DMS53 treated with DMSO at 0.1 percent for 48 hours (cell line): Measurements from ENCODE around the gene XK.

ENCODE experiments used
- DNase-seq: peaks from one replicate; lab custom pipeline; 2025; ENCODE audit not compliant: unreplicated experiment; lab: John Stamatoyannopoulos, UW

XK gene

DNA sequence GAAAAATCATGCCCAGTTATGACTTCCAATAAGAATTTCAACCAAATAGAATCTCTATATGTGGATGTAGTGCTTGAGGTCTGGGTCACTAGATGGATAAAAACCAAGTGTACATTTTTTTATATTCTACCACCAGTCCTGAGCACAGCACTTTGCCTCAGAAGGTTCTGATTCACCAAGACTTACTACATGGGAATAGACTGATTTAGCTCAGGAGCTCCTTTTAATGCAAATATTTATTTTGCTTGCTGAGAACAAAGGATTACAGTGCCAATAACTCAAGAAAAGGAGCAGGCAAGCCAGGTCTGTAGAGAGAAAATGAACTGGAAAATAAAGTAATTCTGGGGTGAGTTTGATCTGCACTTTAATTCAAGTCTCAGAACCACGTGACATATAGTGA, 6.4 kb upstream of the XK start:
- DNase-seq = no peak

DNA sequence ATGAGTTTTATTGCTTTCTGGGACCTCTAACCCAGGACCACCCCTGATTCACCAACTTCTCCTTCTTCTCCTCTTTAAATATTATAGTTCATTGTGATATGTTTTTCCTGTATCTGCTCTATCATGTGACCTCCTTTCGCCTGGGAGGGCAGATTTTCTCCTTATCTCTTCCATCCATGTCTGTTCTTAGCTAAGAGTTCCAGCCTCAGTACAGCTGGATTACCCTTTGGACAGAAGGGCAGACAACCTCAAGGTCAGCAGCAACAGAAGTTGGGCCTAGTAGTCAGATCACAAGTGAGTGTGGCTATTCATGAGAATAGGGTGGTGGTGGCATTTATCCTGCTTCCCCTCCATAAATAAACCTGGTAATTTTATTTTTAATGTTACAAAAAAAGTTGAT, 5.7 kb upstream of the XK start:
- DNase-seq = no peak

DNA sequence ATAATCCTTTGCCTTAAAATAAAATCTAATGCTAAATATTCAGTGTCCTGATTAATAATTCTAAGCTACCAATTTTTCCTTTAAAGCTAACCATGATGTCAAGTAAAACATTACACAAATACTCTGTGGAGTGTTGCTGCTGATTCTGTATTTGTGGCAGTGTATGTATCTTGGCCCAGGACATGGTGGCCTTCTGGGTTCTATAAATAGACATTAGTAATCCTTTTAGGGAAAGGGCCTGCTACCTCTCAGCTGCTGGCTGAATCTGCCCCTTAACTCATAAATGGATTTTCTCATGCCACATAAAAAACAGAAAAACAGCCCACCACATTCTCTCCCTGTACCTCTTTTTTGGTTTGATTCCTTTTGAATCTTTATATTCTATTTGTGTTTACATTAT, 1.2 kb upstream of the XK start:
- no peak for DNase-seq

DNA sequence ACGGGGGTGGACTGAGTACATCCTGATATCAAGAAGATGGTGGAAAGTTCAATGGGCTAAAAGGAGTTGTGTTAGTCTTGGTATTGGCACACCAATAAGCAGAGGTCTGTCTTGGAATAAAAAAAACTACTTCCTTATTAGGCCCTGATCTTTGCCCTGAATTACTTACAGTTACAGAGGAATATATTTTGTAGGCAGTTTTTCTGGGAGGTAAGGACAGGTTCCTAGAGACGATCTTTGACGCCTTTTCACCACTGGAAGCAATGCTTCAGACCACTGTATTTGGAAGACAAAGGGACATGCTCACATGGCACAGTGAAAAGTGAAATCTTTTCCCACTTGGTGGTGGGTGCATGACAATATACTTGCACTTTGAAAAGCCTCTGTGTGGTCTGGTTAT, 618 bp upstream of the XK start:
- peak; percentile 12 for DNase-seq

DNA sequence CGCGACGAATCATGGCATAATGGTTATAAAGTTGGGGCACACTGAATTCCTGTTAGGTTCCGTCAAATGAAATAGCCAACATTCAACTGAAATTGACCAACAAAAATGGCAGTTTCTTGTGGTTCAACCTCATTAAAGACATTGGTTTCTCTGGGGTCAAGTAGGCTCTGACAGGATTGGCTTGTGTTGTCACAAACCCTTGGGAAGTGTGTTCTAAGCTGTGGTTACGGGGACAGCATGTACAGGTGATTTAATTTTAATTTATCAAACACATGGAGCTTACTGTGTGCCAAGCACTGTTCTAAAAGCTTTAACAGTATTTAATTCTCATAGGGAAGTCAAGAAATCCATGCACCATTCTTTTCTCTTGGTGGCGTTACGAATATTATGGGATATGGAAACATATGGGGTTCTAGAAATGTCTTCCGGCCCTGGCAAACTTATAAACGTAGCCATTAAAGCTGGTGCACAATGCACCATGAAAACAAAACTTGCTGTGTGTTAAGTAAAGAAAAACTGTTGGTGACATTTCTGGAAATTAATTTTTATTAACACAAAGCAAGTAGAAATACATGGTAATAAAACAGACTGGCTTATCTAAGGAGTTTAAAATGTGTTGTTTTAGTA, 891 bp downstream of the XK start:
- DNase-seq = no peak

DNA sequence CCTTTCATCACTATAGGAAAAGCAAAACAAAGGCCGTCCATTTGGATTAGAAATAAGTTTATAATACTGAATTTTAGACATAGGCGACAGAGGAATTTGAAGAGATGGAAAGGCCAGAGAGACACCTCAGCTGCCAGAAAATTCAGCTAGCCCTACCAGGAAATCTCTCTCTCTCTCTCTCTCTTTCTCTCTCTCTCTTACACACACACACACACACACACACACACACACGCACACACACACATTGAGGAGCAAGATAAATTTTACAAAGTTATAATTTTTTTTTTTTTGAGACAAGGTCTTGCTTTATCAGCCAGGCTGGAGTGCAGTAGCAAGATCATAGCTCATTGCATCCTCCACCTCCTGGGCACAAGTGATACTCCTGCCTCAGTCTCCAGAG, 1.4 kb downstream of the XK start:
- no peak for DNase-seq

DNA sequence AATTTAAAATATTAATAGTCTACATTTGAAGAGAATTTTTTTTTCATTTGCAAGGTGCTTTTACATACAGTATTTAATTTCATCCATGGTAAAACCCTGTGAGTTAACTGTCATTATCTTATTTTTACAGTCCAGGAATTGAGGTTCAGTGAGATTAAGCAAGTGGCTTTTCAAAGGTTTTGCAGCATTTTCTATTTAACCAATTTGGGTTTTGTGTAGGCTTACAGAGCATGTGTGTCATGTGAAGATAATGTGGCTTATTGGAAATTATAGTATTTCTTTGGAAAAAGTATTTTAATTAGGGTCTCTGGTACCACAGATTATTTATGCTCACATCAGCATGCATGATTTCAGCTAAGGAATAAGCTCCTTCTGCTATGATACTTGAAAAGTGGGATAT, 4.5 kb downstream of the XK start:
- no peak for DNase-seq

DNA sequence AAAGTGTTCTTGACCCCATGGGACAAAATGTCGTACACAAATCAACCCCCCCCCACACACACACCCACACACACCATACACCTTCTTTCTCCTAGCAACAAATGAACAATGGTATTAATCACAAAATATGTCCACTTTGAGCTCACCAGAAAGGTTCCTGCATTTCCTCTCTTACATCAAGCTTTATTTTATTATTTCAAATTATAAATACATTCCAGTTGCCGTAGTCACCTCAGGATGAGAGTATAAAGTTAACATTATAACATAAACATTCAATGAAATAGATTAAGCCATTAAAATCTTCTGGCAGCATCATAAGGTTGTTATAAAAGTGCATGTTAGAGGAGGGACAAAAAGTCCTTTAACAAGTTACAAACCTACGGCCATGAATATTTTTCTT, 7.3 kb downstream of the XK start:
- DNase-seq = no peak

DNA sequence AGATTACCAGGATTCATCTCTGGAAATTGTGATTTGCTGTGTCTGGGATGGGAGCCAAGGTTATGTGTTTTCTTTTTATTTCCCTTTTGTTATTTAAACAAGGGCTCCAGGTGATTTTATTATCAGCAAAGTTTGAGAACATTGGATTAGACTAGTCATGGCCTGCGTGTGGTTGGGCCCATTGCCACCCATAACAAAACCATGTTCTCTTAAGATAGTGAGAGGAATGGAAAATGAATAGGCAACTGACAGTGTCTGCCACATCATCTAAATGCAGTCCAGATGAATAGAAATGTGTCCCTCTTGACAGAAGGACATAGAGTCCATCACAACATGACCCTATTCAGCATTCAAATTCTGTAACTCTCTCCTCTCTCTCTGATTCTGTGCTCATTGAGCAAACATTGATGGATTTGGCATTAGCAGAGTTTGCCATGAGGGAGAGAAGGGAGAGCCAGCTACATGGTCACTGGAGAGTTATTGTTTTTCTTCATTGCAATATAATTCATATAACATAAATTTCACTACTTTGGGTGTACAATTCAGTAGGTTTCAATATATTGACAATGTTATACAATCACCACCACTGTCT, 11.7 kb downstream of the XK start:
- no peak for DNase-seq

DNA sequence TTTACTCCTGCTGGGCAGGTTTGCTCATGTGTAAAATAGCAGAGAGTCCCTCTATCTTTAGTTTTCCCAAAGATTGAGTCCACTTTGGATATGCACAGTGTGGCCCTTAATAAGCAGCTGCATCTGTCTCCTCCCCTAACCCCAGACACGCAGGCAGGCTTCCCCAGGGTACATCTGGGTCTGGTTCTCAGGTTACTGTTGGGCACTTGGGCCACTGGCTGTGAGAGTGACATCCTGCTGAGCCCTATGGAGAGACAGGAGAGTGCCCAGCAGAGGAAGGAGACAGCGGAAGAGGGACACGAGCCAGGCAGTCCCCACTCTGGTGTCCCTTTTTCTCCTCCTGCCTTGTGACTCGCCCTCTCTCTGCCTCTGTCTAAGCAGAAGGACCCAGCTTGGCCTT, 16.0 kb downstream of the XK start:
- DNase-seq = no peak

DNA sequence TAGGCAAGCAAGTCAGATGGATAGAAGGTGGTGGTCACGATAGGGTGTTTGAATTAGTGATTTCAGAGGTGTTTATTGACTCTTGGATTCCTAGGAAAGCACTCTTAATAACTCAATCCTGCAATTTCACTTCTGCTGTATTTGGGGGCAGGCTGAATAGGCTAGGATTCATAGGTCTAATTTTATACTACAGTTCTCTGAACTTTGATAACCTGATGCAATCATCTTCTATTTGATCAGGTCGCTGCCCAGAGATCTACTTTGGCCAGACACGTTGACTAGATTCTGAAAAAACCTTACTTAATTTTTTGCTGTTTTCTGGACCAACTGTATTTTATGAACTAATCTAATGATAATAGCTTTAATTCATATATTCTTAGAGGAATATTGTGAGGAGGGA, 26.4 kb downstream of the XK start:
- DNase-seq = no peak

DNA sequence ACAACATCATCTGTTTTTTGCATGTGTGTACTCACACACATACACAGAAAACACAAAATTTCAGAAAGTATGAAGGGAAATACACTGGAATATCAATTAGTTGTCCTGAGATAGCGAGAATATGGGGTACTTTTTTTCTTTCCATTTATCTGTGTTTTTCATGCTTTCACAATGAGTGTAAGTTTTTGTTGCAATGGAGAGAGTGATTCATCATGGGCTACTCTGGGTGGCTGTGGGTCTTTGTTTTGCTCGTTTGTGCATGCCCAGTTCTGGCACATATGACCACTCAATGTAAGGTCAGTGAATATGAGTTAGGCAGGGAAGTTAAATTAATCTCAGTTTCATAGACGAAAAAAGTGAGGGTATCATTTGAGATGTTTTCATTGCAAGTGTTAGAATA, 26.9 kb downstream of the XK start:
- DNase-seq = no peak

DNA sequence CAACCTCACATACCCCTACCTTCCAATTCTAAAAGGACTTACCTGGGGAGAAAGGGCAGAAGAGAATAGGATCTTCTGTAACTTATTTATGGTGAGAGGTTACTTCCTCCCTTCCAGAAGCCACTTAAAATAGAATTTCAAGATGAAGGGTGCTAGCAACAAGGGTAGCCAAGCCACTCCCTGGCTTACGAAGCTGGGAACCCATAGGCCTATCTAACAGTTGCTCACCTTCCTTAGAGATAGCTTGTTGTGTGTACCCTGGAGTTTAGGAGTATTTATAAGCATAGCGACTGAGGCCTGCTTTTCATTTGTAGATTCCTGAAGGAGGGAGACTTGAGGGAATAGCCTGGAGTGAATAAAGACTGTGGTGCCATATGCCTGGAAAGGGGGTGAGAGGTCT, 28.9 kb downstream of the XK start:
- DNase-seq = no peak

DNA sequence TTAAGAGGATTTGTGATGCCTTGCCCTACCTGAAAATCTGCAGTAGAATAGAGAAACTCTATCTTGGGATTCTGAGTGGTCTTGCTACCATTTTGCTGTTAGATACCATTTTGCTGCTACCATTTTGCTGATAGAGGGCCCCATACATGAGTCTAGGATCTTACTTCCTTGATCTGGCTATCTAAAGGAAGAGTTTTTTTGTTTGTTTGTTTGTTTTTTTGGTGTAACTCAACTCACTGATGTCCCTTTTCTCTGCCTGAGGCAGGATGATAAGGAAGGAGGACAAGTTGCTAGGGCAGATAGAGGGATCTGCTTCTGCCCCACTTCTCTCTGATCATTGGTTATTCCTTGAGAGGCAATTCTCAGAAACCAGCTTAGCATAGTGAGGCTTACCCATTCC, 31.0 kb downstream of the XK start:
- no peak for DNase-seq

DNA sequence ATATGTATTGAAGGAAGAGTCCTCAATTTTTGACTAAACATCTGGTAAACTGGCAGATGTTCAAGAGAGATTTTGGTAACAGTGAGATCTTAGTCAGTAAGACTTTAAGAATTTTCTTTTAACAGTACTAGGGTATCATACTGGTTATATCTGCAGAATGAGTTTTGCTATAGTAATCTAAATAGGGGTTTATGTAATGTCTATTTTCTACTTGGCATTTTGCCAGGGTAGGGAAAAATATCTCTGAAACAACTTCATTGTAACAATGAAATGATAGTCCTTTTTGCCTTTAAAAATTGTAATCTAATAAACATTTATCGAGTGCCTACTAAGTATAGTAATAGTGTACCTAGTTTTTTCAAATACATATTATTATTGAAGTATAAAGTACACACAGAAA, 32.1 kb downstream of the XK start:
- DNase-seq = no peak

DNA sequence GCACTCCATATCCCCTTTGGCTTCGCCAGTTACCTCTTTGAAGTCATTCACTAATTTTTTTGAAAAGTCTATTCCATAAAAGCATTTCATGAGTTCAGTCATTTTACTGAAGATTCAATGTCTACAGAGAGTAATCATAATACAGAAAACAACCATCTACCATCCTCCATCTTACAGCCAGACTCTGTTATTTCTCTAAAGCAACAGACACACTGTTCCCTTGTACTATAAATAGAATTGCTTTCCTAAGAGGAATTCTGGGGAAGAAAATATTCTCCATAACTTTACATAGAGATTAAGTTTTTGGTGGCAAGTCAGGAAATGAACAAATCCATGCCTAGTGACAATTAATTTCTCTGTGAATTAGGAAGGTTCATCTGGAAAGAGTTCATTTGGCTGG, 37.0 kb downstream of the XK start:
- DNase-seq = no peak

DNA sequence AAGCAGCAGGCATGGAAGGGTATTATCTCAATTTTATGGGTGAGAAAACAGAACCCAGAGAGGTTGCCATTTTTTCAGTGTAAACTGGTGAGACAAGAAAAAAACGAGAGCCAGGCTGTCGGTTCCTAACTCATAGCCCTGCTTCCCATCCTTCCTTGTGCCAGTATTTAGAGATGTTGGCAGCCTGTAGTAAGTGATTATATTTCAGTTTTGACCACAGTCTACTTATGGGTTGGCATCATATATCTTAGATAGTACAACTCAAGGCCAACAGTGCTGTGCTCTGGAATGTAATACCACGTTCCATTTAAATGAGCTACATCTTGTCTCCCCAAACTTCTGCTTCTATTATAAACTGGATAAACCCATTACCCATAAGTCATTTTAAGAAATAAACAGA, 40.8 kb downstream of the XK start:
- no peak for DNase-seq

DNA sequence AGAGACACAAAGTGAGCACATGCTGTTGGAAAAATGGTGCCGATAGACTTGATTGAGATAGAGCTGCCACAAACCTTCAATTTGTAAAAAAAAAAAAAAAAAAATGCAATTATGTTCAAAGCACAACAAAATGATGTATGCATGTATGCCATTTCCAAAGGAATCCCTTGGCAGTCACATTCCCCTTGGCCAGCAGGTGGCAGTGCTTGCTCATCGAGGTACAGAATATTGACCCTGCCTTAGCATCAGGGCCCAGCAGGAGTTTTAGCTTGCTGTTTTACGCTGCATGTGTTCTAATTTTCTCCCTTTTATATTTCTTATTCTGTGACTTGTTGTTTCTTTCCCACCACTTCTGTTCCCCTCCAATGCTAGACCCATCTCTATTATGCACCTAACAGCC, 59.8 kb downstream of the XK start:
- DNase-seq = peak; percentile 72

DNA sequence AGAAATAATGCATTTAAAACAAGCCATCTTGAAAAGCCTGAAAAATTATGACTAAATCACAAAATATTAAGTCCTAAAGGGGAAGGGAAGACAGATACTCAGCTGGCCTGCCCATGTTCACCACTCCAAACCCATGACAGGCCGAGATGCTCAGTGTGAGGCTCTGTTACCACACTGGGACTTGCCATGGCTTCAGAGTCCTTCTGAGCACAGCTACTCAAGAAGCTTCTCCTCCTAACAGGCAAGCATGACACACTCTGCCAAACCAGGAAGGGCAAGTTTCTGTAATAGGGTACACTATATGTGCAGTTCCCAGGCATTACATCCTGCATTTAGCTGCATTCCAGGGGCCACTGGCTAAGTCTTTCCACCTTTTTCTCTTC, 60.2 kb downstream of the XK start:
- DNase-seq = no peak

DNA sequence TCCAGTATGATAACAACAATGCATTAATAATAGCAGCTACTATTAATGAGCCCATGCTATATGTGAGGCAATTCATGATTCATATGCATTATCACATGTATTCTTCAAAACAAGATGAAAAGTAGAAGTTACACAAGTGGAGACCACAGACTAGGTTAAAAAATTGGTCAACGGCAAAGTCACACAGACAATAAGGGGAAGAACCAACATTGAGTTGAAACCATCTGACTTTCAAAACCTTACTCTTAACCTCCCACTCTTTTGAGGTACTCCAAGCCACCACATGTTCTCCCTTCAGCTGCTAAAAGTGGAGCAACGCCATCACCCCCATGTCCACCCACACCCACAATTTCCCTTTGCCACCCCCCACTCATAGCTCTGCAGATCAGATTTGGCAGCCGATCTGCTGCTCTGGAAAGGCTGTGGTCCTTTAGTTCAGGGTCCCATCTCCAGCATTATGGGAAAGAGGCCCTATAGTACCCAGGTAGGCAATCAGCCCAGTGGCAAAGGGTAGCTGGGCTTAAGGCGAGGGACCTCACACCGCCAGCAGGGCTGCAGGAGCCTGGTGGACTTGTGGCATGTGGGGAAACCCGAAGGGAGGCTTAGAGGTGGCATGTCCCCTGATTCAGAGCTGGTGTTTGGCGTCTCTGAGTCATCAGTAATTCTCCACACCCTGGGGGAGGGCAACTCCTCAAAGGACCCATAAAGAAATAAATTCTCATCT, 60.8 kb downstream of the XK start:
- DNase-seq = no peak

DNA sequence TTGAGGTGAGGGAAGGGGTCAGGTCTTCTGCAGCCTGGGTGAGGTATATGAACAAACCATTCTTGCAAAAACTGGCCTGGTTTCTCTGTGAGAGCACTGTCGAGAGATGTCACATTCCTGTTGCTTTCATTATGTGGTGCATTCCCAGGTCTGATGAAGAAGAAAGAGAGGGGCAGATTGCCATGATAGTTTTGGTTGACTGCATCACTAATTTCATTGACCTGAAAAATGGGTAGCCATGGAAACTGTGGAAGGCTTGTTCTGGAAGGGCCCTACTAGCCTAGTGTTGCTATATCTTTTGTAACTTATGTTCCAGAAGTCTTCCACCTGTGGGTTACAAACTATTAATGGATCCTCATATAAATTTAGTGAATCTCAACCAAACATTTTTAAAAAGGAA, 61.4 kb downstream of the XK start:
- no peak for DNase-seq

DNA sequence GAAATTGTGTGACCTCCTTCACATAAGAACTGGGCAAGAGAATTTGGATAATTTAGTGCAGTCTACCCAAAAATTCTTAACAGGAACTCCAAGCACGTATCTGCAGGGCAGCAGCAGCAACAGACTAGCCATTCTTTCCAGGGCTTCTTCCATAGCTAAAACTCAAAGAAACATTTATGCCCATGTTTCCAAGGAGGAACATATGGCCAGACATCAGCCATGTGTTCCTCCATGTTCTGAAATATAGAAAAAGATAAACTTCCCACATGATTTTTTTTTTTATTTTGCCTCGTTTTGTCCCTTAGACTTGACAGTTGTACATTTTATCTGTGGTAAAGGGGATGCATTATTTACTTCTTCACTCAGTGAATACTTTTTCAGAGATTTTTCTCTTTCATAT, 66.7 kb downstream of the XK start:
- no peak for DNase-seq

DNA sequence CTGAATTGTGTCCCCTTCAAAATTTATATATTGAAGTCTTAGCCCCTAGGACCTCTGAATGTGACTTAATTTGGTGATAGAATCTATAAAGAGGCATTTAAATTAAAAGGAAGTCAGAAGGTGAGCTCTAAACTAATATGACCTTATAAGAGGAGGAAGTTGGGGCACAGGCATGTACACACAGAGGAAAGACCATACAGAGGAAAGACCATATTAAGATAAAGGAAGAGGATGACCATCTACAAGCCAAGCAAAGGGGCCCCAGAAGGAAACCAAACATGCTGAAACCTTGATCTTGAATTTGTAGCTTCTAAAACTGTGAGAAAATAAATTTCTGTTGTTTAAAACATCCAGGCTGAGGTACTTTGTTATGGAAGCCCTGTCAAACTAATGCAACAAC, 67.3 kb downstream of the XK start:
- no peak for DNase-seq
